ENCODE data around the gene NUP210. TPM values are rescaled to one million over a fixed set of nuclear protein-coding genes. Genes with fewer than 3 reads are reported as not detected.
"Not testable (repeated sequence)": the region's sequence is repeated elsewhere in the genome, so short reads cannot be mapped to it uniquely, and the experiment has no call there.

The NUP210 gene
- total RNA-seq, 1 donor from 2014 or later = 91.9 TPM

- Mint-ChIP-seq H3K4me1 (peaks cover 9% of the 10 kb centered on the region), H3K27ac (no peak overlapping the region), H3K4me3 (no peak overlapping the region), H3K9me3 (no peaks in the 10 kb centered on the region), H3K36me3 (ENCODE audit: low read depth) (no peaks in the 10 kb centered on the region), H3K27me3 (no peaks in the 10 kb centered on the region)
- intact Hi-C loops (cut with micrococcal nuclease) = no loop called here
- no peak for TF ChIP-seq CTCF (IDR thresholded peaks at IDR 0.05)
- ChIA-PET POLR2A (interaction anchor here (1.4 kb wide), 1 partner anchor 9 kb away, joined by 3 read pairs; the partner anchor contains the start of gene NUP210), CTCF (no interaction called here)
- no peak for DNase-seq
- no peak for ATAC-seq (ENCODE audit: low read depth)
These were observed 9.6 kb upstream of the NUP210 start for GRCh38 chr3:13429631-13430291.

GRCh38 chr3:13428678-13429077 is 8.6 kb upstream of the NUP210 start:
- H3K27ac Mint-ChIP-seq = peak overlapping the region; percentile 70
- H3K4me3 Mint-ChIP-seq; DNase-seq; H3K27me3 Mint-ChIP-seq; CTCF ChIA-PET; ATAC-seq (ENCODE audit: low read depth); H3K36me3 Mint-ChIP-seq (ENCODE audit: low read depth); H3K9me3 Mint-ChIP-seq; H3K4me1 Mint-ChIP-seq; intact Hi-C loops (cut with micrococcal nuclease): not testable (repeated sequence)
- POLR2A ChIA-PET = interaction anchor here (1.1 kb wide), 1 partner anchor 9 kb away, joined by 3 read pairs; no protein-coding TSS in a partner anchor

- no peak overlapping the region for H3K4me3 Mint-ChIP-seq
- no peaks in the 10 kb centered on the region for H3K27me3 Mint-ChIP-seq
- H3K27ac Mint-ChIP-seq = peak overlapping the region; percentile 70
- ChIA-PET POLR2A (interaction anchor here (1.1 kb wide), 1 partner anchor 9 kb away, joined by 3 read pairs; no protein-coding TSS in a partner anchor), CTCF (no interaction called here)
- H3K9me3 Mint-ChIP-seq = no peaks in the 10 kb centered on the region
- no peak for TF ChIP-seq CTCF (IDR thresholded peaks at IDR 0.05)
- peaks cover 9% of the 10 kb centered on the region for H3K4me1 Mint-ChIP-seq
- intact Hi-C loops (cut with micrococcal nuclease) = no loop called here
- no peaks in the 10 kb centered on the region for H3K36me3 Mint-ChIP-seq (ENCODE audit: low read depth)
- DNase-seq (no peak), ATAC-seq (ENCODE audit: low read depth) (peak; percentile 50)
These were observed 7.8 kb upstream of the NUP210 start for GRCh38 chr3:13427662-13428603.

- Mint-ChIP-seq H3K36me3 (ENCODE audit: low read depth) (no peaks in the 10 kb centered on the region), H3K9me3 (no peaks in the 10 kb centered on the region), H3K4me3 (no peak overlapping the region), H3K27ac (no peak overlapping the region), H3K4me1 (peaks cover 13% of the 10 kb centered on the region), H3K27me3 (no peaks in the 10 kb centered on the region)
- no peak for TF ChIP-seq CTCF (IDR thresholded peaks at IDR 0.05)
- ChIA-PET POLR2A (interaction anchor here (0.7 kb wide), 1 partner anchor 25 kb away, joined by 3 read pairs; no protein-coding TSS in a partner anchor), CTCF (no interaction called here)
- intact Hi-C loops (cut with micrococcal nuclease) = no loop called here
- ATAC-seq (ENCODE audit: low read depth) = no peak
- no peak for DNase-seq
These were observed 6.5 kb upstream of the NUP210 start for GRCh38 chr3:13426591-13426990.

GRCh38 chr3:13425689-13426088 is 5.6 kb upstream of the NUP210 start:
- DNase-seq (no peak), ATAC-seq (ENCODE audit: low read depth) (no peak)
- peak overlapping the region; percentile 41 for H3K27ac Mint-ChIP-seq
- TF ChIP-seq CTCF (IDR thresholded peaks at IDR 0.05) = no peak
- no peaks in the 10 kb centered on the region for H3K27me3 Mint-ChIP-seq
- CTCF ChIA-PET = no interaction called here
- peaks cover 22% of the 10 kb centered on the region for H3K4me1 Mint-ChIP-seq
- POLR2A ChIA-PET = no interaction called here
- H3K9me3 Mint-ChIP-seq = no peaks in the 10 kb centered on the region
- intact Hi-C loops (cut with micrococcal nuclease) = no loop called here
- H3K36me3 Mint-ChIP-seq (ENCODE audit: low read depth) = no peaks in the 10 kb centered on the region
- no peak overlapping the region for H3K4me3 Mint-ChIP-seq
